Adipose tissue (tissue), 3 donors: ENCODE data around the gene GPC3. TPM values are rescaled to one million over a fixed set of nuclear protein-coding genes. Genes with fewer than 3 reads are reported as not detected.
"Not testable (repeated sequence)": the region's sequence is repeated elsewhere in the genome, so short reads cannot be mapped to it uniquely, and the experiment has no call there.

Source experiments
- H3K27ac ChIP-seq: one replicate; pipeline ENCODE4 v1.5.1; 2013; ENCODE audit warnings: low read depth, low read length
- WGBS, 3 donors: extraction: QIAGEN DNeasy Blood & Tissue Kit; methylation state at CpG; one replicate each; pipeline ENCODE4 v1.1.7; 2013; 5-methylcytosine and 5-hydroxymethylcytosine counted together
- polyA plus RNA-seq, 3 donors: library from polyadenylated mRNA; stranded (reverse); fragments of 200-250 nt; gene quantifications; one replicate each; pipeline ENCODE4 v1.2.3, GENCODE V29; 2013
- donor health status: healthy with polysubstance abuse.
- donor health status: Bipolar disorder and iron deficiency.
- donor health status: healthy.

The GPC3 gene
- polyA plus RNA-seq, 3 donors: 5.0 to 58.6 (median 14.1) TPM

GRCh38 chrX:133633162-133633561 is 352.2 kb downstream of the GPC3 start:
- no peak overlapping the region for H3K27ac ChIP-seq

- H3K27ac ChIP-seq: no peak overlapping the region
- WGBS, 3 donors: 39 to 59% (median 56%) methylated on average over 4 of the region's 4 CpGs
These were observed 355.0 kb downstream of the GPC3 start for GRCh38 chrX:133630362-133630761.

- 73 to 85% (median 76%) methylated on average over 4 of the region's 4 CpGs for WGBS, 3 donors
- H3K27ac ChIP-seq: no peak overlapping the region
These were observed 357.7 kb downstream of the GPC3 start for GRCh38 chrX:133627673-133628072.

- 88 to 92% (median 88%) methylated on average over 5 to 10 of the region's 10 CpGs for WGBS, 3 donors
- not testable (repeated sequence) for H3K27ac ChIP-seq
These were observed 364.0 kb downstream of the GPC3 start for GRCh38 chrX:133621384-133621783.

- no peak overlapping the region for H3K27ac ChIP-seq
- 72 to 95% (median 88%) methylated on average over 1 of the region's 1 CpG for WGBS, 3 donors
These were observed 373.7 kb downstream of the GPC3 start for GRCh38 chrX:133611676-133612075.

GRCh38 chrX:133610056-133610455 is 375.3 kb downstream of the GPC3 start:
- 64 to 100% (median 97%) methylated on average over 1 of the region's 1 CpG for WGBS, 3 donors

GRCh38 chrX:133609166-133609565 is 376.2 kb downstream of the GPC3 start:
- 64 to 78% (median 72%) methylated on average over 4 of the region's 4 CpGs for WGBS, 3 donors
- no peak overlapping the region for H3K27ac ChIP-seq

More at GRCh38 chrX:133610056-133610455, 375.3 kb downstream of the GPC3 start:
- H3K27ac ChIP-seq: no peak overlapping the region

GRCh38 chrX:133608406-133608805 is 377.0 kb downstream of the GPC3 start:
- WGBS, 3 donors: 30 to 80% (median 43%) methylated on average over 2 of the region's 2 CpGs
- no peak overlapping the region for H3K27ac ChIP-seq

- H3K27ac ChIP-seq: no peak overlapping the region
- 31 to 75% (median 68%) methylated on average over 5 of the region's 5 CpGs for WGBS, 3 donors
These were observed 377.7 kb downstream of the GPC3 start for GRCh38 chrX:133607419-133608348.

GRCh38 chrX:133606990-133607389 is 378.4 kb downstream of the GPC3 start:
- WGBS, 3 donors: 60 to 92% (median 72%) methylated on average over 1 of the region's 1 CpG

GRCh38 chrX:133604801-133605200 is 380.6 kb downstream of the GPC3 start:
- 74 to 86% (median 81%) methylated on average over 7 of the region's 7 CpGs for WGBS, 3 donors
- H3K27ac ChIP-seq: no peak overlapping the region

More at GRCh38 chrX:133606990-133607389, 378.4 kb downstream of the GPC3 start:
- no peak overlapping the region for H3K27ac ChIP-seq

GRCh38 chrX:133602881-133603280 is 382.5 kb downstream of the GPC3 start:
- WGBS, 3 donors: 72 to 94% (median 91%) methylated on average over 4 of the region's 4 CpGs
- H3K27ac ChIP-seq: no peak overlapping the region

GRCh38 chrX:133601116-133601515 is 384.3 kb downstream of the GPC3 start:
- WGBS, 3 donors: 75 to 94% (median 87%) methylated on average over 4 of the region's 4 CpGs
- no peak overlapping the region for H3K27ac ChIP-seq

- no peak overlapping the region for H3K27ac ChIP-seq
- WGBS, 3 donors: 78 to 93% (median 85%) methylated on average over 1 of the region's 1 CpG
These were observed 384.9 kb downstream of the GPC3 start for GRCh38 chrX:133600536-133600935.

GRCh38 chrX:133598601-133599335 is 386.6 kb downstream of the GPC3 start:
- 39 to 61% (median 55%) methylated on average over 2 of the region's 2 CpGs for WGBS, 3 donors
- H3K27ac ChIP-seq: no peak overlapping the region

- no peak overlapping the region for H3K27ac ChIP-seq
- 73 to 91% (median 86%) methylated on average over 3 of the region's 3 CpGs for WGBS, 3 donors
These were observed 391.2 kb downstream of the GPC3 start for GRCh38 chrX:133594156-133594555.

GRCh38 chrX:133593531-133593930 is 391.9 kb downstream of the GPC3 start:
- H3K27ac ChIP-seq: no peak overlapping the region
- 86 to 98% (median 95%) methylated on average over 5 of the region's 5 CpGs for WGBS, 3 donors

- WGBS, 3 donors: 57 to 86% (median 80%) methylated on average over 7 of the region's 7 CpGs
- no peak overlapping the region for H3K27ac ChIP-seq
These were observed 394.5 kb downstream of the GPC3 start for GRCh38 chrX:133590703-133591505.

GRCh38 chrX:133588827-133589226 is 396.6 kb downstream of the GPC3 start:
- H3K27ac ChIP-seq: no peak overlapping the region
- 60 to 90% (median 88%) methylated on average over 1 of the region's 1 CpG for WGBS, 3 donors
